ENCODE results near the gene NCKAP5.

NCKAP5 gene

DNA sequence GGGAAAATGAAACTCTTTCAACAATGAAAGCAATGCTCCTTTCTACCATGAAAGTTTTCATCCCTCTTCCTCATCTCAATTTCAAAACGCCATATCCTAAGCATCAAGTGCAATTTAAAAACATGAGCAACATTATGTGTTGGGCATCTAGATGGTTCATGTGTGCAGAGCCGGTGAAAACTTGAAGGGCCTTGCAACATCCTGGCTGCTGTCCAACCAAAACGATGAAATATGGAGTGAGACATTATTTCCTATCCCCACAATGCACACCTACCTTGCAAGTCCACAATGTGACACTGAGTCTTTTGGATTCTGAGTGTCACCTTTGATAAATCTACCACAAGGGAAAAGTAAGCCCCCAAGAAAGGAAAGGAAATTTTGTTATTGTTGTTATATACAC is 110.0 kb downstream of the NCKAP5 start:
- DNase-seq (ENCODE audit: low read depth): no peak

DNA sequence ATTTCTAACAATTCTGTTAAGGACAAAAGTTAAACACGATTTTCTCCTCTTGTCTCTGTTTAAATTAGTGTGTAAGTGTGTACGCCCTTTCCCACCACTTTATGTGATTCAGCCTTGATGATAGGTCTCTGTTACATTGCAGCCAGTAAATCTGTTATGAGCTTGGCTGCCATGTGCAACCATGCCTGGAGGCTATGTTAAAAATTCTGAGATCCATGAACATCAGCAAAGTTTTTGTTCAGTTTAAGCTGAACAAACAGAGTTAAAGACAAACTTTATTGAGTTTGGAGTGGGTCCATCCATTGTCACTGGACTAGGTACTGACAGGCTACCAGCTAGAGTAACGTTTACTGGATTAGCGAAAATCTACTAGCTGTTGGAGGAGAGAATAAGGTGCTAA is 110.4 kb downstream of the NCKAP5 start:
- no peak for DNase-seq (ENCODE audit: low read depth)

DNA sequence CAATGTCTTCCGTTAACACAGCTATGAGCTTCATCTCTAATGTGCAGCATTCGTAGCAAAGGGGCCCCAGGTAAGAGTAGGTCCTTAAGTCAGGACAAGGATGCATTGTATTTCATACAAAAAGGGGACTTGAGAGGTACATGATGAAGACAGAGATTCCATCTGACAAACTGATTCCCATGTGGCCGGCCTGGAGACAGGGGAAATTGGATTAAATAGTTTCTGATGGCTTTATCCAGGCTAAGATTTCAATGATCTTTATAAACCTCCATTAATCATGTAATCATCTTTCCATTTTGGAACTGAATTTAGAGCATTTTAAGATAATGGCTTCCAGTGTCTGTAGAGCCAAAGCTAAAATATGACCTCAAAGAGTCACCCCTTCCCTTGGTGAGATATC is 111.3 kb downstream of the NCKAP5 start:
- DNase-seq (ENCODE audit: low read depth): no peak

DNA sequence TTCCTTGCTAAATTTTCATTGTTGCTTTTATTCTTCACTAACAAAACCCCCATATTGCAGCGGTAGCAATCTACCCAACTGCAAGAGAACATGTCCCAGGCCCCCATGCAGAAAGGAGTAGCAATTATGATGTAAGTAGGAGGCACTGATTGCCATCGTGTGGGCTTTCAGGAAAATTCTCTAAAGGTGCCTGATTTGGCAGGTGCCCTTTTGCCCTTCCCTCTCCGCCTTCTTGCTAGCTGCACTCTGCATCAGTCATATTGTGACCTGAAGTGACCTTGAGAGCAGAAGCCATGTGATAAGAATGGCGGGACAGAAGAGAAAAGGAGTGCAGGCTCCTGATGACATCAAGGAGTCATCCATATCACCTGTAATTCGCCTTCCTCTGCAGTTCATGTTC is 112.1 kb downstream of the NCKAP5 start:
- no peak for DNase-seq (ENCODE audit: low read depth)

DNA sequence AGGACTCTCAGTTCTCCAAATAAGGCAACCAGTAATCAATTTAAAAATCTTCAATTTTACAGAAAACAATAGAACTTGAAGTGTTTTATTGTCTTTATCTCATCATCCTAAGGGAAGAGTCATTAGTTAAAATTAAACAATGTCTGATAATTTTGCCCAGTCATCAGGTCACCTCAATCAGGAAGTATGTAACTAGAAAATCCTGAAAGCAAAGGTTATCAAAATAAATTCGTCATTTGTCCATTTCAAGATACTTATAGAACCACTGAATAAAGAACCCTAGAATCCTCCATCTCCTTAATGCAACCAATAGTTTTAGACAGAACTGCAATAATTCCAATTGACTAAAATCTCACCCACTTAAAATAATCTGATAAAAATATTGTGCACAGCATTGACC is 115.2 kb downstream of the NCKAP5 start:
- no peak for DNase-seq (ENCODE audit: low read depth)

DNA sequence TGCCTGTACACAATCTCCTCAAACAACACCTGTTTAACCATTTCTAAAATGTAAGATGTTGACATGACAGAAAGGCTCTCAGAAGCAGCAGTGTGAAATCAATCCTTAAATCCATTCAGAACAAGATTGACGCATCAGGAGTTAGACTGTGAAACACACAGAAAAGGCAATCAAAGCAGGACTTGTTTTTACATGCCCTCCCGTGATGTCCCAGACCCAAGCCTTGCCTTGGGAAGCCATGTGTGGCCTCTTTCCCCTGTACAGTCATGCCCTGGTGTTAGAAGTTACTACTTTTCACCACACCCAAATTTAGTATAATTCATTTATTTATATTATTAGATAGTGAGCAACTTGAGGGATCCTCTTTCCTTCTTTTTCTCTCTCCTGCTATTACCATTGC is 115.7 kb downstream of the NCKAP5 start:
- no peak for DNase-seq (ENCODE audit: low read depth)

DNA sequence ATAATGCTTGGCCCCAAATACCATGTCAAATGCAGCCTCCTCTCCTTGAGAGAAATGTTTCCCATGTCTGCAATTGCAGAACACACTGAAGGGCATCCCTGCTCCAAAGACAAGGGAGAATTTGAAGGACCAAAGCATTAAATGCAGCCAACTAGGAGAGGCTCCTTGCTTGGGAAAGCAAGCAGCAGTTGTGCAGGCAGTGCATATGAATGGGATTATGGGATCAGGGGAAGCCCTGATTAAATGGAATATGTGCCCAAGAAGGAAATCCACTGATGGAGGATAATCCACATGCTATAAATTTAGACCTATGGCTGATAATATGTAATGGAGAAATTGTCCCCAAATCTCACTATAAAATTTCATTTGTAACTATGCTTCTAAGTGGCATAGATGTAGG is 116.1 kb downstream of the NCKAP5 start:
- no peak for DNase-seq (ENCODE audit: low read depth)

DNA sequence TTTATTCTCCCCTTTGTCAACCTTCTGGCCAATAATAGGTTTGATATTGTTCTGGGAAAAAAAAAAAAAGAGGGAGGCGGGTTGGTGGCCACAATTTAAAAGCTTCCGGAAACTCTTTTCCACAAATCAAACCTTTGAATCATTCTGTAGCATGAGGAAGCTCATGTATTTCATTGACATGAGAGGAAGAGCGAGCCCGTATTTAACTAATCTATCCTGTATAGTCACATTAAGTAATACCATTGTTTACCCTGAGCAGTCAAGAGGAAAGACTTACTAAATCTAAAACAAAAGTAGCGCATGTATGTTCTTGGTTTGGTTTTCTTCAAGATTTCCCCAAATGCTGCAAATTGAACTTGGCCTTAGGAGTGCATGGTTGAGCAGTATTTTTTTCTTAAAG is 120.1 kb downstream of the NCKAP5 start:
- no peak for DNase-seq (ENCODE audit: low read depth)

DNA sequence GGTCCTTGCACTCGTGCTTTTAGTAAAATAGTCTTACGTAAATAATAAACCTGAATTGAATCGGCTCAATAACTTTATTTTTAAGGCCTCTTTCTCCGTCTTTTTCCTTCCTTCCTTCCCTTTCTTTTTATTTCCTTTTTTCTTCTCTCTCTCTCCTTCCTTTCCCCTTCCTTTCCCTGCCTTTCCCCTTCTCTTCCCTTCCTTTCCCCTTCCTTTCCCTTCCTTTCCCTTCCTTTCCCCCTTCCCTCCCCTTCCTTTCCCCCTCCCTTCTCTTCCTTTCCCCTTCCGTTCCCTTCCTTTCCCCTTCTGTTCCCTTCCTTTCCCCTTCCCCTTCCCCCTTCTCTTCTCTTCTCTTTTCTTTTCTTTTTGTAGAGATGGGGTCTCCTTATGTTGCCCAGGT is 121.0 kb downstream of the NCKAP5 start:
- DNase-seq (ENCODE audit: low read depth): no peak

DNA sequence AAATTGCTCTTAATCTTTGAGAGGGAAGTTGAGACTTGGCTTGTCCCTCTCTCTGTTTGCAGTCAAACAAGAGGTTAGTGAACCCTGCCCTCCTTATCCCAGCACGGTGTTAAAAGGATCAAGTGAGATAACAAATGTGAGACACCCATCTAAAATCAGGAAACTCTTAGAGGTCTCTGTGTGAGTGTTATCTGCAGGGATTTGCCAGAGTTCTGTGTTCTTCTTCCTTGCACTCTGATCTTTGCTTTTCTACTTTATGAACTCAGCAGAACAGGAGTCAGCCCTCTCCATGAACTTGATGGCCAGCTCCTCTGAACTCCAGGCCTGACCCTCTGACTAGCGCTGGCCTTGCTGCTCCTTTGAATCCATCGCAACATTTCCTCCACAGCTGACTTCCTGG is 123.8 kb downstream of the NCKAP5 start:
- DNase-seq (ENCODE audit: low read depth): no peak

DNA sequence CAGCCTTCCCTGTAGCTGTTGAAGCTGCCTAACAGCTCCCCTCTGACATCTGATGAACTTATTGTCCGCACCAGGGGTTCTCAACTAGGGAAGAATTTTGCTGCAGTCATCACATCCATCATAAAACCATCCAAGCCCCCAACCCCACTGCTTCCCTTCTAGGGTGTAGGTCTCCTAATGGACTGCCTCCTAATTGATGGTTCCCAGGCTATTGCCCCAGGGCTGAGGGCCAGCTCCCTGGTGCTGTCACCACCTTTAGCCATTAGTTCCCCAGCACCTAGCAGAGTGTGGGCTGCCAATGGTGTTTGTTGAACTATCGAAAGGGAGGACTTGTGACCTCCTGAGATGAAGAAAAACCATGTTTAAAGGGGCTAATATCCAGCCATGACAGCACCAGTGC is 125.9 kb downstream of the NCKAP5 start:
- no peak for DNase-seq (ENCODE audit: low read depth)

DNA sequence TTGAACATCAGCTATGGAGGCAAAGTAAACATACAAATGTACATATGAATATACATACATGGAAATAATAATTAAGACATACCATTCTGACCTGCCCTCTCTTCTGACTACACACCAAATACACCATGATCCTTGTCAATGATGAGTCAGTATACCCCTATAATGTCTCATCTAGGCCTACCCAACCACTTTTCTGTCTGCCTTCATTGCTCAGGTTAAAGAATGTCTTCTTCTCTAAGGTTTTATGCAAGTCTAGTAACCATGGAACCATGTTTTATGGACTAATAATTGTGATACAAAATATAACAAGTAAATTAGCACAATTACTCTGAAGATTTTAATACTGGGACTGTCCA is 128.7 kb downstream of the NCKAP5 start:
- DNase-seq (ENCODE audit: low read depth): no peak

DNA sequence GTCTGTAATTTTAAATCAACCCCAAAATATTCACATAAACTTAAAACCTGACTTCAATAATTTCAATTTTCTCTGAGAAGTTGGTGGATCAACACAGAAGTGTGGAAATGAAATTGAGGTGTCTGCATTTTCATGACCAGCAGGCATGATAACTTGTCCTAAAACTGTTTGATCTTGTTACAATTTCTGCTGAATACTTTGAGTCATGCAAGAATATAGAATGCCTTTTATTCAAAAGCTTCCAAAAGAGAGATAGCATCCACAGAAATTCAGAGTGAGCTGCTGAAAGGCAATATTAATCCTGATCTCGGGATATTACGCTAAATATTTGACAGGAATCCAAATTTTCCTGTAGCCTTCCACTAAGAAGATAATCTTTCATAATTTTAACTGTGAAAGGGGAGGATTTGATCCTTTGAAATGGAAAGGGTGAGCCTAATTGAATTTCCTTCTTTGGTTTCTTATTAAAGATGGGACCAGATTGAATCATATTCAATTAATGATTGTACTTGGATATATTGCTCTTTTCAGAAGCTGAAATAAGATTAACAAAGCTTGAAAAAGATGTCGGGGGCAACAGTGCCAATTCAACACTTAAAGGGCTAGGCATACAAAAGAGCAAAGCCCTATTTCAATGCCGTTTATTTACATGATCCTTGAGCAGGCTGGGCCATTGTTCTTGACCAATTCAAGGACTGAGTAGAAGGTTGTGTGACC is 129.3 kb downstream of the NCKAP5 start:
- no peak for DNase-seq (ENCODE audit: low read depth)

DNA sequence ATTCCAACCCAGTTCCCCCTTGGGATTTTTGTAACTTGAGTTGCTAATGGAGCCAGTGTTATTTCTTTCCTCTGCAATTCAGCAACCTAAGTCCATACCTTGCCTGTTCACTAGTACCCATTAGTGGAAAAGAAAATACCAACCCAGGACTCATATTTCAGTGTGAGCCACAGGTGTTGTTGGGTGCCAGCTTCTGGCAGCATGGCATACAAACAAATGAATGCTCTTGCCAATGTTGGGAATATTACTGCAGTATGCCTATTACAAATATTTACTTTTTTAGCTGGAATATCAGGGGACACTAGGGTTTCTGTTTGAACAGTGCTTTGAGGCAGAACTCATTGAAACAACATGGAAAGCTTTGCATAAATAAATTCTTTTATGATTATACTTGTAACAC is 130.2 kb downstream of the NCKAP5 start:
- no peak for DNase-seq (ENCODE audit: low read depth)

DNA sequence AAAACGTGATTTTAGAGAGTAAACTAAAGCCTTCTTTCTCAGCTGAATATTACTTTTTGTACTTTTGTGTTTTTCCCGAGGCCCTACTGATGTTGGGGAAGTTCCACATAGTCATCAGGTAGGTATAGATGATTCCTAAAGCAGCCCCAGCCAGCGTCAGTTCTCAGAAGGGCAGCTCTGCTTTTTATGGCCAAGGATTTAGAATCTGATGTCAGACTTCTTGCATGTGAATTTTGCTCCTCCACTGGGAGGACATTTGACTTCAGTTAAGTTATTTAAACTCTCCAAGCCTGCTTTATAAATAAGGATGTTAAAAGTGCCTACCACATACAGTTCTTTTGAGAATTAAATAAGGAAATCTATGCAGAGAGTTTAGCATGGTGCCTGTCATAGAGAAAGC is 130.8 kb downstream of the NCKAP5 start:
- no peak for DNase-seq (ENCODE audit: low read depth)

DNA sequence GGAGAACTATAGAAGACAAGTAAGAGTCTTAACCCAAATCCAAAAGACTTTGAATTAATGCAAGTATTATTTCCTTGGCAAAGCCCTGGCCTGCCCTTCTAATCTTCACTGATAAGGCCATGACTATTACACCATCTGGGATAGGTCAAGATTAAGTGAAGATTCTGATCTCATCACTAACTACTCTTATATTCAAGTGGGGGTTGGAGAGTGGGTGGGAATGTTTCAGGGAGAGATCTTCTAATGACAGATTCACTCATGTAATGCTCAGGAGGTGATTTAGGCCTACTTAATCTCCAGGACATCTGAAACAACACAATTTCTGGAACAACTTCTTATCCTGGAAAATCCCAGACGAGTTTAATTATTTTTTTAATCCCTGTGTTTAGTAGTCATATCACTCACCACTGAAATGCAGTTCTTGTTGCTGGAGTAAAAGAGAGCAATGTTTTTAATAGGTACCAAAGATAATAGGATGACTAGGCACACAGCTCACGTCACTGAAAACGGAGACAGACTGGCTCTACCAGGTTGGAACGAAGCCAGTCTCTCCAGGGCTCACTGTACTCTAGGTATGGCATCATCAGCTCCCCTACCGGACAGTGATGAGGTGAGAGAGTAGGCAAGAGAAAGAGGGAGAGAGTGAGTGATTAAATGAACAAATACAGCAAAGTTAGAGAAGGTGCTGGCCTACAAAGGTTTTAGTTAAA is 133.1 kb downstream of the NCKAP5 start:
- DNase-seq (ENCODE audit: low read depth): no peak

DNA sequence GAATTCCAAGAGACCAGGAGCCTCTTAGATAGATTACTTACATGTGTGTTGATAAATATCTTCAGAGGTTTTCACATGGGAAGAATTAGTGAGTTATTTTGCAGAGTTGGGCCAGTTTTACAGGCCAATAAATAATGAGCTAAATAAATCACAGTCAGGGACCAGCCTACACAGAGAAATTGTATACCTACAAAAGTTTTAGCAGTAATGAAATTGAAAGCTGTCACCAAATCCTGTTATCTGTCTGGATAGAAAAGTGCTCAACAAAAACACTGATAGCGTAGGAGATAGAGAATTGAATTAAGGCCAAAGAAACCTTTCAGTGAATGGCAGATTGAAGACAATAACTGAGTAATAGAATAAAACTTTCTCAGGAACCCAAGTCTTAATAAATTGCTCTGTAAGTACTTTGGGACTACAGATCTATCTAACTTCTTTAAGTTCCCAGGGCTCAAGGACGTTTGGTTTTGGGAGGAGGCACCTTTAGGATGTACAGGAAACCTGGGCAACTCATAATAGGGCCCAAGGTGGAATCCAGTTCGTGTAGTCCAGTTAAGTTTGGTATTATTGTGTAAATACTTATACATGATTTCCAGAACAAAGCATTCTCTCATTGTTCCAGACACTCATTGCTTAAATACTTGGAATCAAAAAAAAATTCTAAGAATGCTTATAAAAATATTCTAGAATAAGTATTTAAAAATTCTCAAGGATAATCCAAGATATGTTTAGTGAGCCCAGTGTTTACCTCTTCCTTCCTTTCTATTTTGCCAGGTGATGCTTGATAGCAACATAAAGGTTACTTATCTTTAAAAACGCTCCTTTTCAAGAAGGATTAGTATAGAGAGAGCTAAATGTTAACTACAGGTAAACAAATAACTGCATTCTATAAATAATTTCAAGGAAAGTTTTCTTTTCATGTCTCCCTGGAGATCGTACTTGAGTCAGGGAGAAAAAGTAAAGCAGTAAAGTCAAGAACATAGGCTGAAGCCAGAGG is 134.5 kb downstream of the NCKAP5 start:
- DNase-seq (ENCODE audit: low read depth): no peak

DNA sequence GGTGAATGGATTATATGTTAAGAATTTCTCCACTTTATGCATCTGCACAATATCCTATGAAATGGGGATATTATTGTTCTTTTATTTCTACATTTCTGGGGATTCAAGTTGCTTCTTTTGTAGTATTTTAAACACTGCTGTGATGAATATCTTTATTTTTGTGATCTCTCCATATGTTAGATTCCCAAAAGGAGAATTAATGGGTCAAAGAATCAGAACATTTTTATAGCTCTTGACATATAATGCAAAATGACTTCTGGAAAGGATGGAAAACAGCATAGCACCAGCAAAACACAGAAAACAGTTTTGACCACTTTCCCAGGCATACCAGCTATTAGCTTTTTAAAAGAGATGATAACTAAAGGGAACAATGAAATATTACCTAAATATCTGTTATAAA is 135.5 kb downstream of the NCKAP5 start:
- no peak for DNase-seq (ENCODE audit: low read depth)

DNA sequence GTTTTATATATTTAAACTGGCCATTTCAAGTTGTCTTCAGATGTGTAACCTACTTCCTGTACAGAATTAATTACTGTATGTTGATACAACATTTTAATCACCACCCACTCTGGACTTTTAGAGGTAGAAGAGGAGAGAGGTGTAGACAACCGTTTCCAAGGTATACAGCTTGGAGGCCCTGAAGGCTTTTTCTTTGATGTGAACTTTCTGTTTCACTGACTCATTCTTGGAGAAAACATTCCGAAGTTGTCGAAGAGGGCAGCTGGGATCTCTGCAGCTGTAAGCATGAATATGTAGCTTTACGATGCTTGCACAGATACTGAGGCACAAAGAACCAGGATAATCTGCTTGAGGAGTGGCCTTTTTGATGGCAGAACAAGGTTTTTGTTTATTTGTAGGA is 137.0 kb downstream of the NCKAP5 start:
- DNase-seq (ENCODE audit: low read depth): no peak

DNA sequence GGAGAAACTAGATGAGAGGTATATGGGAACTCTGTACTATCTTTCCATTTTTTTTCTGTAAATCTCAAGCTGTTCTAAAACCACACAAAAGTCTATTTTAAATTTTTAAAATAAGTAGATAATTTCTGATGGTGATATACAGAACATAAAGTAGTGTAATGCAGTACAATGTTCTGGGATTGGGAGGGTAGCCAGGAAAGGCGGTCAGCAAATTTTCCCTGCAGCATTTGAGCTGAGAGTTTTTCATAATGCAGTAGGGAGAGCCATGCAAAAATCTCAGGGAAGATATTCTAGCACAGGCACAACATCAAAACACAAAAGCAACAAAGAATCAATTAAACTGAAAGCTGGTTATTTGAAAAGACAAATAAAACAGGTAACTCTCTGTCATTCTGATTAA is 141.5 kb downstream of the NCKAP5 start:
- no peak for DNase-seq (ENCODE audit: low read depth)

DNA sequence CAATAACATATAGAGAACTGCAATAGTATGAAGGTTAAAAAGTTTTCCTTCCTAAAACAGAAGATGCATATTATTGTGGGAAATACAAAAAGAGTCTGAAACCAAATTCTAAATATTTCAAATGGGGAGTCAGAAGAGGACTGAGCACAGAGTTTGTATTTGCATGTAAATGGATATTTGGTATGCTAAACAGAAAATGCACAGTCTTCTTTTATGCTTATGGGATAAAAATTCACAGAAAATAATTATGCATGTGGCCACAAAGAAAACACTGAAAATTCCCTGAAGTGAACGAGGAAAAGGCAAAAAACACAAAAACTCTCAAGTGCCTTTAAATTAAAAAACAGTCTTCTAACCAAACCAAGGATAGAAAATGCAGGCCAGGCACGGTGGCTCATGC is 142.7 kb downstream of the NCKAP5 start:
- no peak for DNase-seq (ENCODE audit: low read depth)

DNA sequence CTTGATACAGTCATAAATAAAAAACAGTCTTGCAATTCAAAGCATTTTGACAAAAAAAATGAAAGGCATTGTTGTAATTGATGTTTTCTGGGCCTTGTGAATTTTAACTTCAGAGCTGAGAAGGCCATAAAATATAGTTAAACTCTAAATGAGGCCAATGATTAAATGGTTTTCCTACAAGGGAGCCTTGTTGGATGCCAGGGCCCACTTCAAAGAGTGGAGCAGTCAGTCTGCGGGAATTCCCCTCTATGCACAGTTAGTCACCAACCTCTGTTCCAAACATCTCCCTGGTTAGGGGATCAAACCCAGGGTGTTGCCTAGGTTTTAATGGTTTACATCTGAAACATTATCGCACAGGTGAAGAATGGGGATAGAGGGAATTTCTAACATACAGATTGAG is 143.4 kb downstream of the NCKAP5 start:
- DNase-seq (ENCODE audit: low read depth): no peak

DNA sequence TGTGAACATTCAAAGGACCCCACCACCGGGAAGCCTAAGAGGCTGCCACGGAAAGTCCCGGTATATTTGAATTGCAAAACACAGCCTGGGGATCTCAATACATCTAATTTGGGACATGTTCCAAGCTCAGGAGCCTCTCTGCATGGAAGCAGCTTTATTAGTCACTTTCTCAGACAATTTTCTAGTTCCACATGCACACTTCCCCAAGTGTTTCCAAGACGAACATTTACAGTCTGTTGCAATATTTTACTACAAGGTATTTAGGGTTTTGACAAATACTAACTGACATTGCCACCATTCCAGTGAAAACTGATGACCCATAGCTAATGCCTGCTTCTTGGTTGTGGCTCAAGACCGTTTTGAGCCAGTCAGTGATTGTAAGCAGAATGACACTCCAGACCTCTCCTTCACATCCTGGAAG is 145.3 kb downstream of the NCKAP5 start:
- DNase-seq (ENCODE audit: low read depth): no peak

Data from activated T-cell treated with anti-CD3 and anti-CD28 coated beads for 24 hours (primary cell).